Panc1 (cell line): ENCODE data around the gene DPYSL5. TPM values are rescaled to one million over a fixed set of nuclear protein-coding genes. Genes with fewer than 3 reads are reported as not detected.

Experiments used
- ATAC-seq: fragments of 200-7000 bp; cut with Tn5 transposase; 2 replicates; pipeline ENCODE4 v1.9.1; 2020; ENCODE audit warnings: mild to moderate bottlenecking, moderate library complexity
- BruUV-seq: library from RNA; stranded (reverse); fragments of 400-500 nt; replicated peaks from 2 replicates; lab custom pipeline; 2021; lab: Mats Ljungman, UMichigan
- CTCF ChIA-PET: fragments of 300-600 bp; sonication (Branson Sonifier 250); formaldehyde crosslinking; loops from one replicate; lab custom pipeline; 2022; ENCODE audit warnings: antibody characterized with exemption; lab: Charles Lee
- POLR2A ChIA-PET: fragments of 300-600 bp; sonication (Branson Sonifier 250); formaldehyde crosslinking; loops from one replicate; lab custom pipeline; 2022; ENCODE audit warnings: antibody characterized with exemption; lab: Charles Lee
- DNase-seq: peaks from one replicate; pipeline ENCODE4 v3.0.0-alpha.2; 2010; ENCODE audit warnings: low read depth, low spot score
- H3K27ac ChIP-seq: 2 replicates; pipeline ENCODE4 v1.5.1; 2011; ENCODE audit warnings: mild to moderate bottlenecking, low read length, inconsistent platforms
- H3K27me3 ChIP-seq: fragments of 200-500 bp; sonication (Bioruptor generic); 2 replicates; pipeline ENCODE4 v1.6.0; 2014; ENCODE audit warnings: low read length, inconsistent platforms; ENCODE audit not compliant: control insufficient read depth, insufficient read depth
- H3K36me3 ChIP-seq: fragments of 200-500 bp; sonication (Bioruptor generic); 2 replicates; pipeline ENCODE4 v1.5.1; 2014; ENCODE audit warnings: inconsistent platforms, mild to moderate bottlenecking, low read length, moderate library complexity; ENCODE audit not compliant: control insufficient read depth, insufficient read depth
- H3K4me1 ChIP-seq: 2 replicates; pipeline ENCODE4 v1.5.1; 2011; ENCODE audit warnings: inconsistent platforms, mild to moderate bottlenecking, low read length, moderate library complexity; ENCODE audit not compliant: control insufficient read depth, insufficient read depth
- H3K4me3 ChIP-seq, 2 experiments: 2 replicates each; pipeline ENCODE4 v1.5.1; 2011 to 2012; ENCODE audit warnings: low read depth in 2 of 2, low read length in 2 of 2, mild to moderate bottlenecking in 2 of 2, inconsistent platforms in 1 of 2, moderate library complexity in 1 of 2
- H3K9me3 ChIP-seq: fragments of 200-500 bp; sonication (Bioruptor generic); 2 replicates; pipeline ENCODE4 v1.5.1; 2014; ENCODE audit warnings: low read depth, mild to moderate bottlenecking, inconsistent platforms, low read length, moderate library complexity; ENCODE audit not compliant: control insufficient read depth, insufficient read depth
- CTCF ChIP-seq: fragments of 450-650 bp; IDR thresholded peaks from 2 replicates; pipeline ENCODE4 v1.5.1; 2017; ENCODE audit warnings: mild to moderate bottlenecking
- POLR2AphosphoS5 ChIP-seq: IDR thresholded peaks from 2 replicates; pipeline ENCODE4 v1.6.1; 2012; ENCODE audit warnings: mild to moderate bottlenecking, low read depth, low read length, moderate library complexity
- REST ChIP-seq, 2 experiments: IDR thresholded peaks; 2 replicates each; pipeline ENCODE4 v1.6.1; 2011 to 2012; ENCODE audit warnings: low read depth in 2 of 2, control low read depth in 1 of 2, low read length in 1 of 2, mild to moderate bottlenecking in 1 of 2, moderate library complexity in 1 of 2; ENCODE audit not compliant: insufficient read depth in 1 of 2
- SIN3A ChIP-seq: IDR thresholded peaks from 2 replicates; pipeline ENCODE4 v1.6.1; 2012; ENCODE audit warnings: low read depth, mild to moderate bottlenecking, low read length, moderate library complexity, borderline replicate concordance; ENCODE audit not compliant: insufficient read depth
- TCF7L2 ChIP-seq: IDR thresholded peaks from 2 replicates; pipeline ENCODE4 v1.6.1; 2011; ENCODE audit warnings: mild to moderate bottlenecking, low read depth, low read length, inconsistent platforms
- in situ Hi-C: cut with HindIII; loops from 2 replicates; pipeline ENCODE4 v1.10.0; 2016; ENCODE audit warnings: low sequenced_read_pairs, low pct_unique_long_range_greater_than_20kb
- intact Hi-C: fragments of 100-400 bp; cut with micrococcal nuclease; formaldehyde crosslinking; loops from one replicate; pipeline ENCODE4 v1.10.0; 2022; ENCODE audit not compliant: unreplicated experiment
- total RNA-seq: library from RNA; stranded (reverse); gene quantifications from one replicate; pipeline ENCODE4 v1.2.1, GENCODE V29; 2021; ENCODE audit not compliant: unreplicated experiment

The DPYSL5 gene
- total RNA-seq, 1 experiment from 2014 or later, result 0.31 TPM

GRCh38 chr2:26985807-26986206, 137.9 kb downstream of the DPYSL5 start:
- CTCF ChIA-PET, result no interaction called here
- BruUV-seq, result no TSS peak
- in situ Hi-C loops, result no loop called here

GRCh38 chr2:26986576-26986975, 138.6 kb downstream of the DPYSL5 start:
- ATAC-seq (no peak), DNase-seq (no peak)
- Histone ChIP-seq H3K36me3 (no peaks in the 10 kb centered on the region), H3K27me3 (no peaks in the 10 kb centered on the region), H3K27ac (no peak overlapping the region), H3K4me1 (peaks cover 8% of the 10 kb centered on the region), H3K9me3 (no peaks in the 10 kb centered on the region), H3K4me3 (no peak overlapping the region)
- intact Hi-C loops (no loop called here), in situ Hi-C loops (no loop called here)
- TF ChIP-seq CTCF (no peak), SIN3A (no peak), POLR2AphosphoS5 (no peak), REST (IDR thresholded peaks at IDR 0.05; ENCODE audit: insufficient read depth in 1 of 2, low read depth in 2 of 2, low read length in 1 of 2) (no peak), TCF7L2 (no peak)
- CTCF ChIA-PET, result no interaction called here
- no TSS peak for BruUV-seq
- POLR2A ChIA-PET, result no interaction called here

More at GRCh38 chr2:26985807-26986206, 137.9 kb downstream of the DPYSL5 start:
- no peak for ATAC-seq
- H3K4me1 ChIP-seq, result peaks cover 8% of the 10 kb centered on the region
- POLR2A ChIA-PET, result no interaction called here
- no peak overlapping the region for H3K4me3 ChIP-seq
- H3K27ac ChIP-seq, result no peak overlapping the region
- no peaks in the 10 kb centered on the region for H3K9me3 ChIP-seq
- no peak for DNase-seq
- intact Hi-C loops, result no loop called here
- TF ChIP-seq POLR2AphosphoS5 (no peak), REST (IDR thresholded peaks at IDR 0.05; ENCODE audit: insufficient read depth in 1 of 2, low read depth in 2 of 2, low read length in 1 of 2) (no peak), TCF7L2 (no peak), SIN3A (no peak)
- no peaks in the 10 kb centered on the region for H3K36me3 ChIP-seq
- no peaks in the 10 kb centered on the region for H3K27me3 ChIP-seq
